ENCODE data around the gene UTS2B.

The UTS2B gene

DNA sequence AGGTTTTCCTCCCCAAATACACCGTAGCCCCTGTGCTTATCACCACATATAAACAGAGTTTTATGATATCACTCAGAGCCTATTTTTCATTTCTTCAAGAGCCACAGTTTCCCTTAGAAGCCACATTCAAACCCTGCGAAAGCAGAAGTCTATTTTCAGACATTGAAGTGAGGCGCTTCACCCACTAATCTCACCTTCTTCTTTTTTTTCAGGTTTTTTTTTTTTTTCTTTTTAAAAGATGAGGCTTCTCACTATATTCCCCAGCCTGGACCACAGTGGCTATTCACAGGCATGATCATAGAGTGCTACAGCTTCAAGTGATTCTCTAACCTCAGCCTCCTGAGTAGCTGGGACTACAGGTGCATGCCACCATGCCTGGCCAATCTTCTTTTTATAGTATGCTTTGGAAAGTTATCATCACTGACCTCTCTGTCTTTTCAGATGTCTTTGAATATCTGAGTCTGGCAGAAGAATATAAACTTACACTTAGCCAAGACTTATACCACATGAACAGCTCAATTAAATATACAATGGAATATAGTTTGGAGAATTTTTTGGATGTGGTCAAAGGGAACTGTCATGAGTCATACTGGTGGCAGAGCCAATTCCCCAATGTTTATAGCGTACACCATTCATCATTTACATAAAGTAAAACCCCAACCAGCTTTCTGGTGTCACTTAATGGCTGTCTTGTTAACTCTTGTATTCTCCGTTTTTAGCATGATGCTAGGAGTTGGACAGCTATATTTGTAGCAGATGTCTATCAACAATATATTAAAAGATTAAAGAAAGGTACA is 60.8 kb downstream of the UTS2B start:
- no peak overlapping the region for H3K4me2 ChIP-seq (ENCODE audit: low read length)
- H3K9ac ChIP-seq (ENCODE audit: low read depth, low read length): no peak overlapping the region
- H3K9me3 ChIP-seq (replicated peaks; ENCODE audit: low read length): no peaks in the 10 kb centered on the region
- H3K4me3 ChIP-seq (ENCODE audit: low read length): no peak overlapping the region
- H3K36me3 ChIP-seq (ENCODE audit: insufficient read depth, low read length): no peaks in the 10 kb centered on the region
- no peaks in the 10 kb centered on the region for H3K4me1 ChIP-seq (ENCODE audit: control insufficient read depth, insufficient read depth, low read length)
- no peaks in the 10 kb centered on the region for H3K27me3 ChIP-seq (ENCODE audit: control insufficient read depth, insufficient read depth, low read length)

DNA sequence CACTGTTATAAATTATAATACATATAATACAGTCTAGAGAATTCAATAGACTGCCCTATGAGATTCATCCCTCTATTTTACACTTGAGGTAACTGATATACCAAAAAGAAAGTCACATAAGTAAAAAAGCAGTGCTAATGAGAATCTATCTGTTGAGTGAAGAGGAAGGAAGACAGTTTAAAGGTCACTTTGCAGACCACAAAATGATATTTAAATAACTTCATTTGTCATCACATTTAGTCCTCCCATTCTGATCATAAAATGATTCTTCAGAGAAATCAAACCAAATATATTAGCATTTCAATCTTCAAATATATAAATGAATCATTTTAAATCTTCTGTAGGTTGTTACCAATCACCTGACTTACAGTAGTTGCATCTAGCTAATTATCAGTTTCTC is 61.6 kb downstream of the UTS2B start:
- no peaks in the 10 kb centered on the region for H3K9me3 ChIP-seq (replicated peaks; ENCODE audit: low read length)
- H3K9ac ChIP-seq (ENCODE audit: low read depth, low read length): no peak overlapping the region
- H3K4me3 ChIP-seq (ENCODE audit: low read length): no peak overlapping the region
- no peaks in the 10 kb centered on the region for H3K27me3 ChIP-seq (ENCODE audit: control insufficient read depth, insufficient read depth, low read length)
- no peaks in the 10 kb centered on the region for H3K36me3 ChIP-seq (ENCODE audit: insufficient read depth, low read length)
- no peaks in the 10 kb centered on the region for H3K4me1 ChIP-seq (ENCODE audit: control insufficient read depth, insufficient read depth, low read length)
- H3K4me2 ChIP-seq (ENCODE audit: low read length): no peak overlapping the region

- no peaks in the 10 kb centered on the region for H3K36me3 ChIP-seq (ENCODE audit: insufficient read depth, low read length)
Observed at GRCh38 chr3:191263850-191264249, 66.5 kb downstream of the UTS2B start.

DNA sequence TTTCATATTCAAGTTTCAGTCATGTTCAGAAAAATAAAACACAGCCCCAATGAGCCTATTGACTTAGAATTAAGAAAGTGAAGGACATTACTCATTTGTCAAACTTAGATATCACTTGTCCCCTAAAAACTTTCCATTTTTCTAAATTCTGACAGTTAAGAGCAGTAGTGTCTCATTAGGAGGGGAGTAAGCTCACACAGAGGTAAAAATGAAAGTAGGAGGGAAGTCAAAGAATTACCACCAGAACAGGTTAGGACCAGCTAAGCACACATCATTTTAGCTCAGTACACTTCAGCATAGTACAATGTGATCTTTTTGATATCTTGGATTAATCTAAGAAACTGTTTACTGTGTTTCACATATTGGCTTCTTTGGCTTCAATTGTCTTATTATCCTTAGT is 67.0 kb downstream of the UTS2B start:
- Histone ChIP-seq H3K4me3 (ENCODE audit: low read length) (no peak overlapping the region), H3K4me1 (ENCODE audit: control insufficient read depth, insufficient read depth, low read length) (no peaks in the 10 kb centered on the region), H3K4me2 (ENCODE audit: low read length) (peak overlapping the region; percentile 39), H3K36me3 (ENCODE audit: insufficient read depth, low read length) (no peaks in the 10 kb centered on the region), H3K9me3 (replicated peaks; ENCODE audit: low read length) (no peaks in the 10 kb centered on the region), H3K27me3 (ENCODE audit: control insufficient read depth, insufficient read depth, low read length) (no peaks in the 10 kb centered on the region), H3K9ac (ENCODE audit: low read depth, low read length) (no peak overlapping the region)

More at GRCh38 chr3:191263850-191264249, 66.5 kb downstream of the UTS2B start:
- Histone ChIP-seq H3K4me2 (ENCODE audit: low read length) (no peak overlapping the region), H3K4me1 (ENCODE audit: control insufficient read depth, insufficient read depth, low read length) (no peaks in the 10 kb centered on the region), H3K4me3 (ENCODE audit: low read length) (no peak overlapping the region), H3K9me3 (replicated peaks; ENCODE audit: low read length) (no peaks in the 10 kb centered on the region), H3K9ac (ENCODE audit: low read depth, low read length) (no peak overlapping the region), H3K27me3 (ENCODE audit: control insufficient read depth, insufficient read depth, low read length) (no peaks in the 10 kb centered on the region)

GRCh38 chr3:191262650-191263049 is 67.7 kb downstream of the UTS2B start:
- no peaks in the 10 kb centered on the region for H3K36me3 ChIP-seq (ENCODE audit: insufficient read depth, low read length)

GRCh38 chr3:191261304-191261638 is 69.1 kb downstream of the UTS2B start:
- H3K4me1 ChIP-seq (ENCODE audit: control insufficient read depth, insufficient read depth, low read length): no peaks in the 10 kb centered on the region
- no peak overlapping the region for H3K4me2 ChIP-seq (ENCODE audit: low read length)
- no peaks in the 10 kb centered on the region for H3K36me3 ChIP-seq (ENCODE audit: insufficient read depth, low read length)
- no peak overlapping the region for H3K9ac ChIP-seq (ENCODE audit: low read depth, low read length)
- no peaks in the 10 kb centered on the region for H3K9me3 ChIP-seq (replicated peaks; ENCODE audit: low read length)
- H3K4me3 ChIP-seq (ENCODE audit: low read length): no peak overlapping the region
- no peaks in the 10 kb centered on the region for H3K27me3 ChIP-seq (ENCODE audit: control insufficient read depth, insufficient read depth, low read length)

More at GRCh38 chr3:191262650-191263049, 67.7 kb downstream of the UTS2B start:
- Histone ChIP-seq H3K4me1 (ENCODE audit: control insufficient read depth, insufficient read depth, low read length) (no peaks in the 10 kb centered on the region), H3K4me3 (ENCODE audit: low read length) (no peak overlapping the region), H3K4me2 (ENCODE audit: low read length) (no peak overlapping the region), H3K9ac (ENCODE audit: low read depth, low read length) (no peak overlapping the region), H3K9me3 (replicated peaks; ENCODE audit: low read length) (no peaks in the 10 kb centered on the region), H3K27me3 (ENCODE audit: control insufficient read depth, insufficient read depth, low read length) (no peaks in the 10 kb centered on the region)

- Histone ChIP-seq H3K4me2 (ENCODE audit: low read length) (no peak overlapping the region), H3K9ac (ENCODE audit: low read depth, low read length) (no peak overlapping the region), H3K27me3 (ENCODE audit: control insufficient read depth, insufficient read depth, low read length) (no peaks in the 10 kb centered on the region)
Observed at GRCh38 chr3:191260431-191261303, 69.7 kb downstream of the UTS2B start.

DNA sequence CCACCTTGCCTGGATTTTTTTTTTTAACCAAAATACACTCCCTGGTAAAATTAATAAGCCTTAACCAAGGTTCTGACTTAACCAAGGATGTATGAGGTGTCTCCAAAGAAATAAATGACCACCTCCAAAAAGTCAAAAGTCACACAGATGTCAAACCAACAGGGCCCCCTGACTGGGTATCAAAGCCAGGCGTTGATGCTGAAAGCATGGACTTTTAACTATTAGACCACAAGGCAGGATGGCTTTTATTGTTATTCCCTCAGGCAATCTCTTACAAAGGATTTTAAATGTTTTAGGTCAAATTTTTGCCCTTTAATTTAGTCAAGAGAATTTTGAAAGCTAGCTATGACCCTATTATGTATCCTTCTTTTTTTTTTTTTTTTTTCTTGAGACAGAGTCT is 70.8 kb downstream of the UTS2B start:
- H3K27me3 ChIP-seq (ENCODE audit: control insufficient read depth, insufficient read depth, low read length): no peaks in the 10 kb centered on the region
- H3K4me1 ChIP-seq (ENCODE audit: control insufficient read depth, insufficient read depth, low read length): no peaks in the 10 kb centered on the region
- no peaks in the 10 kb centered on the region for H3K9me3 ChIP-seq (replicated peaks; ENCODE audit: low read length)
- H3K4me2 ChIP-seq (ENCODE audit: low read length): peak overlapping the region; percentile 83
- H3K9ac ChIP-seq (ENCODE audit: low read depth, low read length): no peak overlapping the region
- peak overlapping the region; percentile 61 for H3K4me3 ChIP-seq (ENCODE audit: low read length)
- no peaks in the 10 kb centered on the region for H3K36me3 ChIP-seq (ENCODE audit: insufficient read depth, low read length)

More at GRCh38 chr3:191260431-191261303, 69.7 kb downstream of the UTS2B start:
- no peaks in the 10 kb centered on the region for H3K36me3 ChIP-seq (ENCODE audit: insufficient read depth, low read length)
- no peak overlapping the region for H3K4me3 ChIP-seq (ENCODE audit: low read length)
- no peaks in the 10 kb centered on the region for H3K9me3 ChIP-seq (replicated peaks; ENCODE audit: low read length)
- H3K4me1 ChIP-seq (ENCODE audit: control insufficient read depth, insufficient read depth, low read length): no peaks in the 10 kb centered on the region

DNA sequence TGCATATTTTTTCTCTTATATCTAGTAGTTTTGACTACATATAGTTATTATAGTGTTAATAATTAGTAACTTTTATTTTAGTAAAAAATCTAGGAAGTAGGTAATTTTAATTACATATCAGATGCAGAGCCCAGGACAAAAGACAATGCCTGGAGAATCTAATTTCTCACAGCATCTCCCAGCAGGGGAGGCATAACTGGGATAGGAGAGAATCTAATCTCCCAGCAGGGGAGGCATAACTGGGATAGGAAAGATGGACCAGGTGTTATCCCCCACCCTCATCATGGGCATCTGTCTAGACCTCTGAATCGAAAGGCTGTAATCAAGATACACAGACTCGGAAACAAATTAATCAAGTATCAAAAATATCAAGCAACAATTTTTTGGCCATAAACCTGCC is 73.0 kb downstream of the UTS2B start:
- no peak overlapping the region for H3K4me3 ChIP-seq (ENCODE audit: low read length)
- H3K4me2 ChIP-seq (ENCODE audit: low read length): no peak overlapping the region
- H3K4me1 ChIP-seq (ENCODE audit: control insufficient read depth, insufficient read depth, low read length): no peaks in the 10 kb centered on the region

GRCh38 chr3:191256405-191256804 is 73.9 kb downstream of the UTS2B start:
- no peaks in the 10 kb centered on the region for H3K4me1 ChIP-seq (ENCODE audit: control insufficient read depth, insufficient read depth, low read length)
- H3K4me3 ChIP-seq (ENCODE audit: low read length): no peak overlapping the region
- H3K27me3 ChIP-seq (ENCODE audit: control insufficient read depth, insufficient read depth, low read length): no peaks in the 10 kb centered on the region
- no peak overlapping the region for H3K4me2 ChIP-seq (ENCODE audit: low read length)
- no peak overlapping the region for H3K9ac ChIP-seq (ENCODE audit: low read depth, low read length)
- no peaks in the 10 kb centered on the region for H3K9me3 ChIP-seq (replicated peaks; ENCODE audit: low read length)
- no peaks in the 10 kb centered on the region for H3K36me3 ChIP-seq (ENCODE audit: insufficient read depth, low read length)

More for the DNA sequence above, 73.0 kb downstream of the UTS2B start:
- Histone ChIP-seq H3K9me3 (replicated peaks; ENCODE audit: low read length) (no peaks in the 10 kb centered on the region), H3K9ac (ENCODE audit: low read depth, low read length) (no peak overlapping the region), H3K27me3 (ENCODE audit: control insufficient read depth, insufficient read depth, low read length) (no peaks in the 10 kb centered on the region), H3K36me3 (ENCODE audit: insufficient read depth, low read length) (no peaks in the 10 kb centered on the region)

- H3K9me3 ChIP-seq (replicated peaks; ENCODE audit: low read length): no peaks in the 10 kb centered on the region
- no peaks in the 10 kb centered on the region for H3K4me1 ChIP-seq (ENCODE audit: control insufficient read depth, insufficient read depth, low read length)
- no peak overlapping the region for H3K4me3 ChIP-seq (ENCODE audit: low read length)
- no peak overlapping the region for H3K4me2 ChIP-seq (ENCODE audit: low read length)
- H3K9ac ChIP-seq (ENCODE audit: low read depth, low read length): no peak overlapping the region
- no peaks in the 10 kb centered on the region for H3K27me3 ChIP-seq (ENCODE audit: control insufficient read depth, insufficient read depth, low read length)
- no peaks in the 10 kb centered on the region for H3K36me3 ChIP-seq (ENCODE audit: insufficient read depth, low read length)
Observed at GRCh38 chr3:191255156-191255555, 75.2 kb downstream of the UTS2B start.

All from skeletal muscle satellite cell (primary cell).